HG02943 (cell line): ENCODE results near the gene FOXA3.

Source experiments
- ATAC-seq: cut with Tn5 transposase; IDR thresholded peaks from one replicate; pipeline ENCODE4 v1.9.1; 2021; ENCODE audit warnings: mild to moderate bottlenecking, low read depth, moderate library complexity; ENCODE audit not compliant: unreplicated experiment

FOXA3 gene

DNA sequence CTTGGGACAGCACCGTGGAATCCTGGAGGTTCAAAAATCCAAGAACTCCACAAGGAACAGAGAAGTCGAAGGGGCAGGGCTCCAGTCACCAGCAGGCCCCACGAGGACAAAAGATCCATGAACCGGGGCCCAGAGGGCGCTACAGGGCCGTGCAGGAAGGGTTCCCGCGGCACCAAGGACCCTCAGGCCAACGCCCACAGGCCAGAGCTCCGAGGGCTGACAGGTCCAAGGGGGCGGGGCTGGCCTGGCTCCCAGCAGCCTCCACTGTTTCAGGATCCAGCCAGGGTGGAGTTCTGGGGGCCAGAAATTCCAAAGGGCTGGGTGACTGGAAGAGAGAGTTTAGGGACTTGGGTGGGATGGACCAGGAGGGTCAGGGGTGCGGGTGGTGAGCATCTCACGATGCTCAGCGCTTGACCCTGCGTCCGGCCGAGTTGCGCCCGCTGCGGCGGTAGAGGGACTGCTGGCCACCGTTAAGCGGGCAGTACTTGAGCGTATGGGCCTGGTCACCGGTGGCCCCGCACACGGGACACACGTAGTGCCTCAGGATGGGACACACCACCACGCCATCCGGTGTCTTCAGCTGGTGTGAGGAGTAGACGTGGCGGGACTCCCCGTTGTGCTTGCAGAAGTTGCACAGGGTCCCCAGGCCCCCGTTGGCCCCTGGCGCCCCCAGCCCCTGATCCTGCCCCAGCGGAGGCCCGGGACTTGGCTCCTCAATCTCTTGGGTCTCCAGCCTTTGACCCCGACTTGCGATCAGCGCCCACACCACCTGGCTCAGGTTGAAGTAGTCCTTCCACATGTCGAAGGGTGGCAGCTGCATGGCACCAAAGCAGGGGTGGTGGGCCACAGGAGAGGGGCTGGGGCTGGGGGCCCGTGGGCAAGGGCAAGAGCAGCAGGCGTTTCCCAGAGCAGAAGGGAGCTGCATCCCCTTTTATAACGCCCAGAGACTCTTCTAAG lies 50.0 kb downstream of the FOXA3 start, which contains the start of gene NANOS2:
NANOS2 (minus strand) TSS at position 905 of the 957 bp plus-strand sequence; CDS start at position 820, 85 bp downstream.
- ATAC-seq, result no peak

DNA sequence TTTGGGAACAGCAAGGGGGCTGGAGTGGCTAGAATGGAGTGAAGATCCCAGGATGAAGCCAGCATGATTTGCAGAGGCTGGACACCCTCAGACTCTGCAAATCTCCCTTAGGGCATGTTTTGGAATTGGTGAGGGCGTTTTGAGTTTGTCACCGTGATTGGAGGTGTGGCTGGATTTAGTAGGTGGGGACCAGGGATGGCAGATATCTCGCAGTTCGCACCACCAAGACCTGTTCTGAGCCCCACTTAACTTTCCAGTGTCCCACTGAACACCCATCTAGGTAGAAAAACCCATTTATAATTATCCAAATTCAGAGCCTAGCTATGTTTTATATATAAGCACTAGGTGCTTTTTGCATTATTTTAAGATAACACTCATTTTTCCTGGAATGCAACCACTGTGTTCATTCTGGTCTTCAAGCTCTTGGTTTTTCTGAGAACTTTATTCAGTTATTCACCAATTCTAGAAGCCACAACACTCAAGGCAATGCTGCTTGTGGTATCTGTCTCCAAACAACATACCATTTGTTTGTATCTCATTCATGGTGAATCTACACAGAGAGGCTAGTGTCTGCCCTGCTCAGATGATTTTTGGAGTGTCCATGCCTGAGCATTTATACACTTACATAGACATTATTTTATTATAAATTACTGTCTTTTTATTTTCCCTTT lies 53.4 kb downstream of the FOXA3 start:
- ATAC-seq, result no peak

DNA sequence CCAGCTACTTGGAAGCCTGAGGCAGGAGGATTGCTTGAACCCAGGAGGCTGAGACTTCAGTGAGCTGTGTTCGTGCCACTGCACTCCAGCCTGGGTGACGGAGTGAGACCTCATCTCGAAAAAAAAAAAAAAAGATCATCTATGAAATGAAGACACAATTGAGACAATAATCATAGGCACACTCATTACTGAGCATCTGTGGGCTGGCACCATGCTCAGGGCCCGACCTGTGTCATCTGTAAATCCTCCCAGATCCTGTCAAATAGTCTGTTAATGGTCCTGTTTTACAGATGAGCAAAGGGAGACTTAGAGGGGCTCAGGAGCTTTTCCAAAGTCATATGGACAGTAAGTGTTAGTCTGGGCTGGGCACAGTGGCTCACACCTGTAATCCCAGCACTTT lies 54.6 kb downstream of the FOXA3 start:
- ATAC-seq, result no peak

DNA sequence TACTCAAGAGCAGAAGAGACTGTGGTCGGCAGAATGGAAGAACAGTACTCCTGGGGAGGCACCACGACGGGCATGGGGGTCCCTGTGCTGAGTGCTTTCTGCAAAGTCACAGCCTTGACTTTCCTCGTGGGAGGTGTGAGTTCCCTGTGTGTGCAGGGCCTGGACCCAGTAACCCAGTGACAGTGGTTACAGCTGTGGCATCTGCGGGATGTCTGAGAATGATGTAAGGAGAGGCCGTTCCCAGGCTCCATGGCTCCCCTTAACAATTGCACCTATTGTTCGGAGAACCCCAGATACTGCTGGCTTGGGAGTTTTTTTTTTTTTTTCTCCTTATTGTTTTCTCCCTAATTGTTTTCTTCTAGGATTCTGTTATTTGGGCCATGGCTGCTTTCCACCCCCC lies 55.6 kb downstream of the FOXA3 start:
- no peak for ATAC-seq

DNA sequence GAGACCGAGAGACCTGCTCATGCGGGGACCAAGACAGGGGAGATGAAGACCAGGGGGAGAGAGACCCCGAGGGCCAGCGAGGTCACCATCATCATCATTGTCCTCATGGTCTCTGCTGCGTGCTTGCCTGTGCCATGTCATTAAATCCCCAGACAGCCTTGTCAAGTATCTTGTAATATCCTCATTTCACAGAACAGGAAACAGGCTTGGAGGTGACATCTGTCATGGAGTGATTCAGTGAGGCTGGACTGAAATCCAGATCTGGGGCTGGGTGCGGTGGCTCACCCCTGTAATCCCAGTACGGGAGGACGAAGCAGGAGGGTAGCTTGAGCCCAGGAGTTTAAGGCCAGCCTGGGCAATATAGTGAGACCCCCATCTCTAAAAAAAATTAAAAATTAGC lies 56.3 kb downstream of the FOXA3 start:
- no peak for ATAC-seq

DNA sequence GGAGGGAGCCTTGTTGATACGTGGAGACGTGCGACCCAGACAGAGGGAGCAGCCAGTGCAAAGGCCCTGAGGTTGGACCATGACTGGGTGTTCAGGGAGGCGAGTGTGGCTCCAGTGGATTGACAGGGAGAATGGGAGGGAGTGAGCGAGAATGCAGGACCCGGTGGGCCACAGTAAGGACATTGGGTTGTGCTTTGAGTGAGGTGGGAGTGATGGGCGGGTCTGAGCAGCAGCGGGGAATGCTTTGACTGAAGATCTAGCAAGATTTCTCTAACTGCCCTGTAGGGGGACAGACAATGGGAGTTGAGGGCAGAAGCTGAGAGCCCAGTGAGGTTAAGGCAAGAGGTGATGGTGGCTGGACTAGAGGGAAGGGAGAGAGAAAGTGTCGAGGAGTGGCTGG lies 58.2 kb downstream of the FOXA3 start:
- ATAC-seq, result no peak
